Measurements from ENCODE around the gene LHX5.
A peak's percentile ranks its signal among the peaks of the same experiment; 100 is the strongest.

The LHX5 gene

DNA sequence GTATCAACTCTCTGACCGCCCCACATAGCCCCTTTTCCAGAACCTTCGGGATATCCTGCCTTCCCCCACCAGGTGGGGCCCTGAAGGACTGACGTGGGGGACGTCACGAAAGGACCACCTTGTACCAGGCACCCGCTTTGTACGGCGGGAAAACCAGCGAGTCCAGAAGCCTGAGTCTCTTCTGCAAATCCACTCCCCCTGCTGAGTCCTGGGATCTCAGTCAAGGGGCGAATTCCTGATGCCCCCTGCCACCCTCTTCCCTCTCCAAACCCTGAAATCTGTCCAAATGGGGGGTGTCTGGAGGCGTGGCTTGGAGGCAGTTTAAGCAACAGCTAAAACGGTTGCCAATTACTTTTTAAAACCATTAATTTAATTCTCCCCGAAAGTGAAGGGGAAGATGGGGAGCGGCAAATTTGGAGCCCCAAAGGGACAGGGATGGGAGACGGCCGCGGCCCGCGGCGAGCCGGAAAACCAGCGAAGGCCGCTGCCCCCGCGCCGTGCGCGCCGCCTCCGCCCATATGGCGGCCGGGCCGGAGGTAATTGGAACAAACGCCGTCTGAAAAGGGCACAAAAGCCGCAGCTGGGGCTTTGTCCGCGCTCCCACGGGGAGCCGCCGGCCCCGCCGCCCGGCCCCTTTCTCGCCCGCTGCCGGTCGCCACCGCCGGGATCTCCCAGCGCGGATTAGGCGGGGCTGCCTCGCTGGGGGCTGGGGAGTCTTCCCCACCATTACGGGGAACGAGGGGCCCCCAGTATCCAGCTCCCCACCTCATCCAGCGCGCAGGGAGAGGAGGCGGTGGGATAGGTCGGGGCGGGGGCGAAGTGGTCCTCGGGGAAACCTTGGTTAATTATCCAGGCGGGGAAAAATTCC lies 6.6 kb downstream of the LHX5 start:
- no peak for DNase-seq

DNA sequence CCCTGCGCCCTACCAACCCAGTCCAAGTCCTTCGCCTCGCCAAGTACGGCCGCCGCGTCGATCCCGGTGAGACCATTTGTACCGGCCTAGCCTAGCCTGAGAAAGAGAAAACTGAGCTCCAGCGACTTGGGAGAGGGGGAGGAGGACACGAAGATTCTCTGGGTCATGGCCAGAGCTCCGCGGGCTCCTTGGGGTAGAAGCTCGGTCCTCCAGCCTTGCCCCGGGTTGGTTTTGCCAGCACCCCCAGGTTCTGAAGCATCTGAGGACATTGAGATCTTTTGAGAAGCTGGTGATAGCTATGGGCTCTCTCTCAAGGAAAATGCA lies 7.3 kb downstream of the LHX5 start:
- no peak for DNase-seq

DNA sequence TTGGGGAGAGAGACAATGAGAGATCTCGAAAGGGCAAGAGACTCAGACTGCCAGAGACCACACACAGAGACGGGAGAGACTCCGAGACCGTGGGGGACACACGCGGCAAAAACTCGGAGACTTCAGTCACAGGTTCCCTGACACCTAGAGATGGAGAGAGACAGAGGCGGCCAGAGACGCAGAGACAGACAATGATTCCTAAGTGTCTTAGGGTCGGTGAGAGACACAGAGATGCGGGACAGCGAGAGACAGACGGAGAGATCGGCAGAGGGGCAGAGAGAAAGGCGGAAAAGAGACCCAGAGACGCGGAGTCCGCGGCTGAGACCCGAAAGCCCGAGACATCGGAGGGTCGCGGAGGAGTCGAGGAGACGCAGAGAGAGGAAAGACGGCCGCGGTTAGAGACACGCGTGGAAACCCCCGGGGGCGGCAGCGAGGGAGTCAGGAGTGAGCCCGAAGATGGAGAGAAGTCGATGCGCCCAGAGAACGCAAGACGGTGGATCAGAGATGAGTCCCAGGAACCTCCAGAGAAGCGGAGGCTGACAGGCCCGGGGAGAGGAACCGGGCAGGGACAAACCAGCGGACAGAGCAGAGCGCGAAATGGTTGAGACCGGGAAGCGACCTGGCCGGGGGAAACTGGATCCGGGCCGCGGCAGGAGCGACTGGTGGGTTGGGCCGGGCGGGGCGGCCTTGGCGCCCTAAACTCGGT lies 7.8 kb downstream of the LHX5 start:
- DNase-seq, result no peak

DNA sequence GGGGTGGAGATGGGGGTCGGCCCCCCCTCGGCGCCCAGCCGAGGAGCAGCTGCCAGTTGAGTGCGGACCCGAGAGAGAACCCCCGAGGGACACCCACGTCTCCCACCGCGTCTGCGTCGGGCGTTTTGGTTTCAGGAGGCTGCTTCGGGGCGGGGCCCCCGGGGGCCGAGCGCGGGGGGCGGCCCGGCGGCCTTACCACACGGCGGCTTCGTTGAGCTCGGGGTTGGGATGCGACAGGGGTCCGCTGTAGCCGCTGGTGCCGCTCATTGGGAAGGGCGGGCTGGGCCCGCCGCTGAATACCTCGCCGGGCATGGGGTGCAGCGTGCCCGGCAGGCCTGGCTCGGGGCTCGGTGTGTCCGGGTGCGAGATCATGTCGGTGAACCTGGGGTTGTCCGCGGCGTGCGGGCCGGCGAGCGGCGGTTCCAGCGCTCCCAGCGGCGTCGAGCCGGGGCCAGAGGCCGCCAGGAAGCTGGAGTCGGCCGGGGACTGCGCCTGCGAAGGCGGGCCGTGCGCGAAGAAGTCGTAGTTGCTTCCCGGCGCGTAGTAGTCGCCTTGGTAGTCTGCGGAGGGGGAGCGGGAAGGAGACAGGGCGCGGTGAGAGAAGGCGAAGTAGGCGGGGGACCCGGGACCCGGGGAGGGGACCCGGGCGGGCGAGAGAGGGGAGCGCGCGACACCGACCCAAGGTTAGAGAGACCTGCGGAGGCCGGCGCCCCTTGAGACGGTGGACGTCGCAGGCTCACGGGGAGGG lies 8.5 kb downstream of the LHX5 start:
- peak; percentile 11 for DNase-seq

DNA sequence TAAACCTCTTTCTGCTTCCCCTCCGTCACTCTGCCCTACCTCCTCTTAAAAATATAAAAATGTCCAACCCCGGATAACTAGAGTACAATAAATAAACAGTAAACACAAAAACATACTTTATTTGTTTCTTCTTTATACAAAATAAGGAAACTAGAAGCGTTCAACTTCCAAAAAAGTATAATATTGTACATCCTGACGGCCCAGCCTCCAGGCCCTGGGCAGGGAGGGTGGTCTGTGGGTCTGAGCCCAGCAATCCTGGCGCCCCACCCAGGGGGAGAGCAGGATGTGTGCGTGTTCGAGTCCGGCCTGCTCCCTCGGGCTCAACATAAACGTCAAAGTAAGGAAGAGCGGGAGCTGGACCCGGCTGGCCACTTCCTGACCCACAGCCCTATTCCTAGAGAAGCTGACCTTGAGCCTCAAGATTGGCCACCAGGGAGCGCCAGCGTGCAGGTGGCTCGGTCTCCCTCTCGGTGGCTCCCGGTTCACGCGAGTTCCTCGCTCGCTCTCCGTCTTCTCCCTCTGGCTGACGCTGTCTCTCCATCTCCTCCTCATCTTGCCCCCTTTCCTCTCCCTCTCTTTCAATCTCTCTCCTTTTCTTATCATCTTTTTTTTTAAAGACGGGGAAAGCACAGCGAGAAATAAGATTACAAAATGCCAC lies 9.4 kb downstream of the LHX5 start:
- peak; percentile 73 for DNase-seq

DNA sequence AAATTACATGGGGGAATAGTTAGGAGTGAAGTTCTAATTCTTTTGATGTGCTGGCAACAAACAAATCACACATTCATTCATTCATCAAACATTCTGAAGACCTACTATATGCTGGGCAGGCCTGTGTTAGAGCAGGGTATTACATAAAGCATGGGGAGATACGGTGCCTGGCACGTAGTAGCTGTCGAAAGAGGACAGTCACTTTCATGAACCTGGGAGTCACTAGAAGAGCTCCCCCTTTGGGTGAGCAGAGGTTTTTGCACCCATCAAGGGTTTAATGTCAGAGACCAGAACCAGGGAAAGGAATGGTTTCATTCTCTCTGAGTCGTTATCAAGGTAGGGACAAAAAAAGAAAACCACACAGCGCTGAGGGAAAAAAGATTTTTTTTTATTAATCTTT lies 10.0 kb downstream of the LHX5 start:
- no peak for DNase-seq

DNA sequence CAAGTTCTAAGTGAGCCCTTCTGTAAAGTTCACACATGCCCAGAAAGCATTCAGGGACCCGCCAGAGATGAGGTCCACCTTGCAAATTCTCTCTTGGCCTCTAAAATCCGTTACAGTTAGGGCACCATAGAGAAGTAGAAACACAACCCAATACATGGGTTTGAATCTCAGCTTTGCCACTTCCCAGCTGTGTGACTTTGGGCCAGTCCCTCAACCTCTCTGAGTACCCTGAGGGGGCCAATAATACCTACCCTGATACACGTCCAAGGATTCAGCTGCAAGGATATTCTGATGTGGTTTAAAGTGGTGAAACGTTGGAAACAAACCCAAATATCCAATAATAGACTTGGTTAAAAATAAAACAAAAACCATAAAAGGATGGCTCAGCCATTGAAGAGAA lies 11.7 kb downstream of the LHX5 start:
- DNase-seq, result no peak

DNA sequence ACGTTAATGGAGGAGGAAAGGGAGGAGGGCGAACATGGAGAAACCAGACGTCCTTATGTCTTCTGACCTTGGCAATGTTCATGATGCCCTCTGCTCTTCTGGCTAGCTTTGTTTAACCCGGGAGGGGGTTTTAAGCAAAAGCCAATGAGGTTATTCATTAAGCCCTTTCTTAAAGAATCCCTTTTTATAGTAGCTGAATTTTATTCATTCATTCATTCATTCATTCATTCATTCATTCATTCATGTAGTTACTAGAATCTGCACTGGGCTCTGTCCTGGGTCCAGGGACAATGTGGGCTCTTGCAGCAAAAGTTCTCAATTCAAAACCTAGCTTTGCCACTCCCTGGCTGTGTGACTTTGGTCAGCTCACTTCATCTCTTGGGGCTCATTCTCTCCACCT lies 14.0 kb downstream of the LHX5 start:
- DNase-seq, result no peak

DNA sequence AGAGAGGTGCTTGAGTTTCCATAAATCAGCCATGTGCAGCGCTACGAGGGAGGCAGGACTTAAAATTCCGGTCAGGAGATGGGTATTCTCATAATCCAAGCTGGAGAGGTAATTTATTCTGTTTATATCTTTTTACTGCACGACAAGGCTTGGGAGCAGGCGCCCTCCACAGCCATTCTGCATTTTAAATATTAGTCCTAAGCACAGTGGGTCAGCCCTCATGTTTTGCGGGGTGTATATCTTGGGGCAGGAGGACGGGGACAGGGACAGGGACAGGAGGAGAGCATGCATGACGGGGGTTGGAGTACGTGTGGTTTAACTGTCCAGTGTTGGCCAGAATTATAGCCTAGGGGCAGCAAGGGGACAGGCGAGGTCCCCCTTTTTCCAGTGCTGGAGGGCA lies 14.5 kb downstream of the LHX5 start:
- no peak for DNase-seq

DNA sequence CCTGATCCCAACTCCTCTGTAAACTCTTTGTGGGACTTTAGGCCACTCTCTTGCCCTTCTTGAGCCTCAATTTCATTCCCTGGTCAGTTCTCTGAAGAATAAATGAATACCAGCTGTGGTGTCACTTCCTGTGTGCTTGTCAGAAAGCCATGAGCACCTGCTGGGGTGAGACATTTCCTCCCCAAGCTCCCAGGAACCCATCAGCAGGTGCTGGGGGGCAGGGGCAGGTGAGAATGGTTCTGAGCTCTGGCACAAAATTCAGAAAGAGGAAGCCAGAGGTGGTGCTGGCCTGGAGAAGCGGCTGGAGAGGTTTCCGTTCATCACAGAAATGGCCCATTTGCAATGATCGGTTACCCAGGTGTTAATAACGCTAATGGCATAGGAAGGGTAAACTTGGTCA lies 14.9 kb downstream of the LHX5 start:
- no peak for DNase-seq

DNA sequence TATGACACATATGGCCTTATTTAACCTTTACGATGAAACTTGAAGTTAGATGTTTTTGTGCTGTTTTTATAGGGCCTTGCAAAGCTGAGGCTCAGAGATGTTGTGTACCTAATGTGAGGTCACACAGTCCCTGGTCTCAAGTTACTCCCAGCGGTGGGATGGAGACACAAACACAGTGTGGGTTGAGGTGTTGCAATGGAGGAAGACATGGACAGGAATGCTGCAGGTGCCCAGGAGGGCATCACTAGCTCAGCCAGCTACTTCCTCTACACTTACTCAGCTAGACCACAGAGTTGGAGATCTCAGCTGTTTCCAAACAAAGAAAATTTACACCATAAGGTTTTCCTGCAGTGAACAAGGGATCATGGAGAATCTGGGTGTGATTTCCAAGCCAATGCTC lies 15.5 kb downstream of the LHX5 start:
- DNase-seq, result no peak

DNA sequence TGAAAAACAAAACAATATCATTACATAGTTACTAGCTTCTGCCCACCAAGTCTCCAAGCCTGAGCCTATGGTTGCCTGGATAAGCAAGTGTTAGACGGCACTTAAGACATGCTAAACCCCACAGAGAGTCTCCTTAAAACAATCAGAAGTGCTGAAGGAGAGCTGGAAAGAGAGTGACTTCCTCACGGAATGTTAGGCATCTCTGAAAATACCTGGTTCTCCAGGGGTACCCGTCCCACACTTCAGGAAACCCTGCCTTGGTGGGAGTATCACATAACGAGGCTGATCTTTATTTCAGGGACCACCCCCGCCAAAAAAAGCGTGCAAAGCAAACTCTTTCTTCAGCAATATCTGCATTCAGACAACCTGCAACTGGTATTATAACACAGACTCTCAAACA lies 18.3 kb downstream of the LHX5 start:
- DNase-seq, result no peak

DNA sequence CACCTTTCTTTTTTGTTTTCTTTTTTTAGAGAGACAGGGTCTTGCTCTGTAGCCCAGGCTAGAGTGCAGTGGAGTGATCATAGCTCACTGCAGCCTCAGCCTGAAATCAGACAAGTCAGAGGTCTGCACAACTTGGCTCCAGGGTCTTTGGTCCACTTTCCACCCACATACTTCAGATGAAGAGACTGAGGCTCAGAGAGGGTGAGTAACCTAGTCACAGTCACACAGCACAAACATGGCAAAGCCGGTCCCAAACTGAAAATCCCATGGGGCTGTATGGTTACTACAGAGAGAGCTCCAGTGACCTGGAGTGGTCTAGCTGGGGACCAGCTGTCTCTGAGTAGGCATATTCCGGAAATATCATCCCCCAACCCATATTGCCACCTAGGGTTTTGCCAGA lies 19.2 kb downstream of the LHX5 start:
- DNase-seq, result no peak

DNA sequence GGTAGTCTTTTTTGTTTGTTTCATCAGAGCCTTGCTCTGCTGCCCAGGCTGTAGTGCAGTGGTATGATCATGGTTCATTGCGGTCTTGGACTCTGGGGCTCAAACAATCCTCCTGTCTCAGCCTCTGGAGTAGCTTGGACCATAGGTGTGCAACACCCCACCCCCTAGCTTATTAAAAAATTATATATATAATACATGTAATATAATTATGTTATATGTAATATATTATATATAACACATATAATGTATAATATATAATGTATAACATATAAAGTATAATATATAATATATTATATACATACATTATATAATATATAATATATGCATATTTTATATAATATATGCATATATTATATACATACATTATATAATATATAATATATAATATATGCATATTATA lies 21.8 kb downstream of the LHX5 start:
- no peak for DNase-seq

DNA sequence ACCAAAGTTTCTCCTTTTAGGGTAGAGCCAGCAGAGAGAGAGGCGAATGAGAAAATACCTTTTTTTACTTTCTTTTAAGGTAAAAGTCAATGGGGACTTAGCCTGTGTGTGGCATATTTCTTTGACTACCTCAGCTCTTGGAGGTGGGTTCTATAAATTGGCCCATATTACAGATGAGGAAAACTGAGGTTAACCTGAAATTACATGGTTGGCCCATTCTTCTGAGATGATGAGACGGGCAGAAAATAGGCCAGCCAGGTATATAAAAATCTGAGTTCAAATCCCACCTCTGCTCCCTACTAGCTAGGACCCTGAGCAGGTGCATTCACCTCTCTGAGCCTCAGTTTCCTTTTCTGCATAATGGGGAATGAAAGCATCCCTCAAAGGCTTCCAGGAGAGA lies 22.4 kb downstream of the LHX5 start:
- no peak for DNase-seq

DNA sequence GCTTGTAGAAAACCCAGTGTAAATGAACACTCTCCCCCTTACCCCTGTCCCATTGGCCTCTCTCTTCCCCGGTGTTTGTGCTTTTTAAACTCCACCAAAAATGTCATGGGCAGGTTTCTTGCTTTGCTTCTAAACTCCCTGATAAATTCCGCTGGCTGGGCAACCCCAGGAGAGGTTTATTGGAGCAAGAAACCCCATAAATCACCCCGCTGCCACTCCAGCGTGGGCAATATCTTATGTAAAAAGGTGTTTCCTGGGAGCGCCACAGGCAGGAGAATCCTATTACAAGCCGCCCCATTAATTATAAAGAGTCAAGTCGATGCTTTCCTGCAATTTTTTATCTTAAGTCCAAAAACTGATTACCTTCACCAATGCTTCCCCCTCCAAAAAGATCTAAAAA lies 22.8 kb downstream of the LHX5 start:
- DNase-seq, result no peak

DNA sequence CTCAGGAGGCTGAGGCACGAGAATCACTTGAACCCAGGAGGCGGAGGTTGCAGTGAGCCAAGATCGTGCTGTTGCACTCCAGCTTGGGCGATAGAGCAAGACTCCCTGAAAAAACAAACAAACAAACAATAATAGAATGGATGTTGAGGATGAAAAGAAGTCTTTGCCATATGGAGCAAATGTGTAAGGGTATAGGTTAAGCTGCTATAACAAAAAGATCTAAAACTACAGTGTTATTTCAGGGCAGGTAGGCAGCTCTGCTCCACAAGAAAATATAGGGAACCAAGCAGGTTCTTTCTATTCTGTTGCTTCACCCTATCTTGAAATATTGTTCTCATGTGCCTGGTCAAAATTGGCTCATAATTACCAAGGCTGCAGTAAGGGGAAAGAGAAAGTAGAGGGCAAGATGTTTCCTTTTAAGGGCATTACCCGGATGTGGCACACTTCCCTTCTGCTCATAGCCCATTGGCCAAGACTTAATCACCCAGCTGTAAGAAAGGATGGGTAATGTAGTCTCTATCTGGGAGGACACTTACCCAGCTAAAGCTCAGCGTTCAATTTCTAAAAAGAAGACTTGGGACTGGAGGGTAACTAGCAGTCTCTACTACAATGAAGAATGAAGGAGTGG lies 26.0 kb downstream of the LHX5 start:
- DNase-seq, result no peak

DNA sequence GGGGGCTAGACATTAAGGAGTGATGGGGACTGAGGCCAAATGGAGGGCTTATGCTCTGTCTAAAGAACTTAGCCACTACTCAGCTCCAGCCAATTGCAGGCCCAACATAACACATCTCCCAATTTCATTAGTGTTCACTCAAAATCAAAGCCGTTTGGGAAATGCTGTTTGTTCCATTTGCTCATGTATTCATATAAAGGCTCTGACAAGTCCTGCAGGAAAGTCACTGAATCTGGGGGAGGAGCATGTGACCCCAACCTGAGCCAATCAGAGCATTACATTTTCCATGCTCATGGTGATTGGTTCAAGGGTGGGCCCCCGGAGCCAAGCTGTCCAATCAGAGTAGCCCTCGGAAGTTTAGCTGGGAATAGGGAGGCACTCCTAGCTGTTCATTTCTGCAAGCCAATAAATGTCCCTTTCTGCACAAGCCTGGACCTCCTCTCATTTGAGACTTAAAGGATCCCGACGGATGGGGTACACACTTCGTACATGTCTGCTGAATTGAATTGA lies 28.6 kb downstream of the LHX5 start:
- no peak for DNase-seq

DNA sequence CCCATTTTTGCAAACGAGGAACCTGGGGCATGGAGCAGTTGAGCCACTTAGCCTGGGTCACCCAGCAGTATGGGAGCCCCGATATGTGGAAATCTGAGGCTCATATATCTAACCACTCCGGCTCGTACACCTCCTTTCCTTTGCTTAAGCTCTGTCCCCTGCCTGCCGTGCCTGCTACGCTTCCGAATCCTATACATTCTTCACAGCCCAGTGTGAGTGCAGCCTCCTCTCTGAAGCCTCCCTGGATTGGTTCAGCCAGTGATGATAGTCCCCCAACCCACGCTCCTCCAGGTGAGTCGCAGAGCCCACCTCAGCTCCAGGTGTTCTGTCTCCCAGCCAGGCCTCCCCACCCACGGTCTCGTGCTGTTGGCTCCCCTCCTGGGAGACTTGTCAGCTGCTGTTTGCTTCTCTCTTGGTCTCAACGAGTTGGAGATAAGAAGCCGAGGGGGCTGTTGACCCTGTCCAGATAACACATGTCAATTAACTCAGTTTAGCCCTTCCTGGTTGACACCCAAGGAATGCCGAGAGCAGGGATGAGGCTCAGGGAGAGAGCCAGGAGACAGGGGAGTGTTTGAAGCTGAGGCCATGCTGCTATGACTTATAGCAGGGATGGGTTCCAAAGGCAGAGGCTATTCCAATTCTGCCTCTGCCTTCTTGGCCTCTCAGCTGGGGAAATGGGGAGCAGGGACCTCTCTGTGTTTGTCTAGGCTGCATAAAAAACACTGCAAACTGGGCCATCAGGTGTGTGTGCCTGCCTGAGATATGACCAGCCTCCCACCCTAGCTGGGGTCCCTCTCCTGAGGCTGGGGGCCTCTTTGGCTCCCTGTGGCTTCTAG lies 30.5 kb downstream of the LHX5 start:
- DNase-seq, result no peak

DNA sequence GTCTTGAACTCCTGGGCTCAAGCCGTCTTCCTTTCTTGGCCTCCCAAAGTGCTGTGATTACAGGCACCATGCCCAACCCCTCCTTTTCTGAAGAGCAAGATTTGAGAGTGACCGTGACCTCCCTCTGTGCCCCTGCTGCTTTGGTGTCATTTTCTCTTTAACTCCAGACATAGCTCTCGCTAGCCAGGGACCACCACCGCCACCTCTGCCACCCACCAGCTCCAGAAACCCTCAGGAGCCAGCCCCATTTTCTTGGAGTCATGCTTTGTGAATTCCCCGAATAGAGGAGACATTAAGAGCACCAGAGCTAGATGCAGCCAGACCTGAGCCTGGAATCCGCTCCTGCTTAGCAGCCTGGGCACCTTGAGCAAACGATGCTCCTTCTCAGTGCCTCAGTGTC lies 31.3 kb downstream of the LHX5 start:
- no peak for DNase-seq

DNA sequence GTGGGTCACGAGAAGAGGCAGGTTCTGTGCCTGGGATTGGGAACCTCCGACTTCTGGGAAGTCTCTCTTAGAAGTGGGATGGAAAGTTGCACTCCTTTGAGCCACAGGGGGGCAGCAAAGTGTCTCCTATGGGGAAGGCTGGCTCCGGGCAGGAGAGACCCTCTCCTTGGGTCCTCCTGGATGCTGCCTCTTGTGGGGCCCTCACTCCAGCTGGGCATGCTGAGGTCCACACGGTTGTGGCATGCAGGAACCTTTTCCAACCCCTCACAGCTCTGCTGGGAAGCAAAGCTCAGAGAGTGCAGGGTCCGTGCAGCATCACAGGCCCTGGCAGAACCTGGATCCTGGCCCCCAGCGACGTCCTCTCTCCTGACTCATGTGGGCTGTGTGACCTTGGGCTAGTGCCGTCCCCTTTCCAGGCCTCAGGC lies 32.1 kb downstream of the LHX5 start:
- DNase-seq, result no peak

DNA sequence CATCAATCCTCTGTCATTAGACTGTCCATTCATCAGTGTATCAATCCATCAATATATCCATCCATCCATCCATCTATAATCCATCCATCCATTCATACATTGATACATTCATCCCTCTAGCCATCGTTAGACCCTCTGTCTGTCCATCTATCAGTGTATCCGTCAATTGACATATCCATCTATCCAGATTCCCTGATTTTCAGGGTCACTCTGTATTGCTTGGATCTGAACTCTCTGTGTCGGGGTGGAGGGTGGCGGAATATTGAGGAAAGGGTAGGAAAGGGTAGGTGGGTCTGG lies 32.4 kb downstream of the LHX5 start:
- DNase-seq, result no peak

All from stimulated activated CD4-positive, alpha-beta T cell treated with anti-CD3 and anti-CD28 coated beads, Interleukin-12 subunit alpha, Interleukin-12 subunit beta, amount 100 ng/mL, for 4 hours (primary cell).